ENCODE measurements around the gene EHMT1.

DNA sequence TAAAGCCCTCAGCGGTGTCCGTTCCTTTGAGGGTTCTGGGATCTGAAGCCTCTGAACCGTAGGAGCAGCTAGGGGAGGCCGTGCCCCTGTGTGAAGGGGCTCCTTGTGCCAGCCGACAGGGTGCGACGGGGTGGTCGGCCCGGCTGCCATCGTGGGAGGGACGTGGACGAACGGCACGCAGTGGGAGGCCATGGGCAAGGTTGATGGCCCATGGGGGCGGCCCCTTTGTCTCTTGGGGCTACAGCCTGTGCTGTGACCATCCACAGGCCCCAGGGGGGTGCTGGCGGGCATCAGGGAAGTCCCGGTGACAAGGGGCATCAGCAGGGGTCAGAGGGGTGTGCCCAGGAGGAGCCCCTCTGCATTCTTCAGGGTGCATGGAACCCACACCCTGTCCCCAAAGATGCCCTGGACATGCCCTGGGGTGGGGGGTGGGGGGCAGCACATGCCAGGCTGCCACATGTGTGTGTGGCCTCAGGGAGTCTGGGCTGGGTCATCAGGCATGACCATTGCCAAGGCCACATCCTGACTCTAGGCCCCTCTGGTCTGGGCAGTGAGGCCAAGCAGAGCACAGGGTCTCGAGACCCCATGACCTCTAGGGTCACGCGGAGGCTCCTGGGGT lies 209.2 kb downstream of the EHMT1 start:
- TF ChIP-seq POLR2A (IDR thresholded peaks at IDR 0.05; ENCODE audit: low read length) (no peak), HOXA7 (CRISPR knock-in tag; IDR thresholded peaks at IDR 0.05) (no peak), BHLHE40 (IDR thresholded peaks at IDR 0.05; ENCODE audit: low read depth, low read length) (no peak), CTCF (IDR thresholded peaks at IDR 0.05) (no peak), RAD21 (conservative IDR thresholded peaks at IDR 0.05 in 1 of 2, IDR thresholded peaks at IDR 0.05 in 1 of 2) (no peak), MAFK (IDR thresholded peaks at IDR 0.05; ENCODE audit: partially characterized antibody) (no peak), SMC3 (IDR thresholded peaks at IDR 0.05) (no peak), MAX (IDR thresholded peaks at IDR 0.05) (no peak), MAZ (IDR thresholded peaks at IDR 0.05; ENCODE audit: borderline replicate concordance, low read depth, low read length) (no peak), ZFP36 (IDR thresholded peaks at IDR 0.05; ENCODE audit: borderline replicate concordance, partially characterized antibody) (no peak), RCOR1 (IDR thresholded peaks at IDR 0.05; ENCODE audit: low read depth, low read length) (no peak), REST (IDR thresholded peaks at IDR 0.05) (no peak), ESRRA (IDR thresholded peaks at IDR 0.05; ENCODE audit: borderline replicate concordance, low read length) (no peak), KDM1A (IDR thresholded peaks at IDR 0.05; ENCODE audit: low read depth) (no peak)

Data from A549 (cell line).